GM19324 (cell line): ENCODE measurements around the gene YWHAH.

Experiments
- ATAC-seq: cut with Tn5 transposase; IDR thresholded peaks from one replicate; pipeline ENCODE4 v1.9.1; 2021; ENCODE audit warnings: mild to moderate bottlenecking, moderate library complexity; ENCODE audit not compliant: unreplicated experiment, low FRiP score

The YWHAH gene

GRCh38 chr22:31947296-31947695, 3.0 kb downstream of the YWHAH start:
- ATAC-seq, result no peak

DNA sequence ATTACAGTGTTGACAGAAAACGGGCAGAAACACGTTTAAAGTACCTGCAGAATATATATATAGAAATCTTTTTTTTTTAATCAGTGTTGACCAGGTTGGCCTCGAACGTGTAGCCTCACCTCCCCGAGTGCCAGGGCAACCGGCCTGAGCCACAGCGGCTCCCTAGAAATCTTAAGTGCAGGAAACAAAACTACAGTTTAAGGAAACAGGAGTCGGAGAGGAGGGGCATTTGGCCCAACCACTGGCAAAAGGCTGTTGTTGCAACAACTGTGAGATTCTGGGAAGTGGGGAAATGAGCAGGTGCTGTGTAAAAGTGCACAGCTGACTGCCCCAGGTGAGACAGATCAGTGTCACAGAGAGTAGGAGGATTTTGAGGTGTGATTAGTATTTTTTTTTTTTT, 3.7 kb downstream of the YWHAH start:
- no peak for ATAC-seq

GRCh38 chr22:31950226-31950625, 5.9 kb downstream of the YWHAH start:
- no peak for ATAC-seq

GRCh38 chr22:31951194-31952093, 7.1 kb downstream of the YWHAH start:
- ATAC-seq, result no peak

DNA sequence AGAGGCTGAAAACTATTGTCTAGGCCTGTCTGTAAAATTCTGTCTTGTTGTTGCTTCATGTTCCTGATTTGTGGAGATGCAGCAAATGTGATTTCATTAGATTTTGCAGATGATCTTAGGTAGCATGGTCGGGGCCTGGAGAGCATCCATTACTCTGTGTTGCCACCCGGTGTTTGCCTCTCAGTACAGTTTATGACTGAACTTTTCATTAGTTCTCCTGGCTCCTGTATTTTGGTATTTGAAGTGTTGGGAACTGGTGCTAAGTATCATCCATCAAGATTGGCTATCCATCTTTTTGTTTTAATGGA, 7.7 kb downstream of the YWHAH start:
- ATAC-seq, result no peak

GRCh38 chr22:31952472-31952871, 8.1 kb downstream of the YWHAH start:
- ATAC-seq, result no peak

- no peak for ATAC-seq
Measured at GRCh38 chr22:31953261-31953660, 8.9 kb downstream of the YWHAH start.

GRCh38 chr22:31954535-31955523, 10.5 kb downstream of the YWHAH start:
- no peak for ATAC-seq

DNA sequence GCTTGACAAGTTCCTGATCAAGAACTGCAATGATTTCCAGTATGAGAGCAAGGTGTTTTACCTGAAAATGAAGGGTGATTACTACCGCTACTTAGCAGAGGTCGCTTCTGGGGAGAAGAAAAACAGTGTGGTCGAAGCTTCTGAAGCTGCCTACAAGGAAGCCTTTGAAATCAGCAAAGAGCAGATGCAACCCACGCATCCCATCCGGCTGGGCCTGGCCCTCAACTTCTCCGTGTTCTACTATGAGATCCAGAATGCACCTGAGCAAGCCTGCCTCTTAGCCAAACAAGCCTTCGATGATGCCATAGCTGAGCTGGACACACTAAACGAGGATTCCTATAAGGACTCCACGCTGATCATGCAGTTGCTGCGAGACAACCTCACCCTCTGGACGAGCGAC, 12.0 kb downstream of the YWHAH start:
- no peak for ATAC-seq

- ATAC-seq, result no peak
Measured at GRCh38 chr22:31957970-31958594, 13.7 kb downstream of the YWHAH start.

GRCh38 chr22:31958625-31959239, 14.4 kb downstream of the YWHAH start:
- ATAC-seq, result no peak

DNA sequence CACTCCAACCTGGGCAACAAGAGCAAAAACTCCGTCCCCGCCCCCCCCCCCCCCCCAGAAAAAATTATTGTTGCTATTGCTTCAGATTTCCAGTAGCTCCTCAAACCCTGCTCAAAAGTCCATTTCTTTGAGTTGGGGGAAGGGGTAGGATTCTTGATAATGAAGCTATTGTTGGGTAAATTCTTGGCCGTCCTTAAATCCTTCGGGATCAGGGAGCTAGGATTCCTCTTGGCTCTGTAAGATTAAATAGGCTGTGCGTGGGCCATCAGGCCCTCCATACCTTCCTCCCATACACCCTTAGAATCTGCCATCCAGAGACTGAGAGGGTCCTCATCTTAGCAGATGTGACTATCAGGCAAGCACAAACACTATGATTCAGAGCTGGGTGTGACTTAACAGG, 16.4 kb downstream of the YWHAH start:
- ATAC-seq, result no peak

DNA sequence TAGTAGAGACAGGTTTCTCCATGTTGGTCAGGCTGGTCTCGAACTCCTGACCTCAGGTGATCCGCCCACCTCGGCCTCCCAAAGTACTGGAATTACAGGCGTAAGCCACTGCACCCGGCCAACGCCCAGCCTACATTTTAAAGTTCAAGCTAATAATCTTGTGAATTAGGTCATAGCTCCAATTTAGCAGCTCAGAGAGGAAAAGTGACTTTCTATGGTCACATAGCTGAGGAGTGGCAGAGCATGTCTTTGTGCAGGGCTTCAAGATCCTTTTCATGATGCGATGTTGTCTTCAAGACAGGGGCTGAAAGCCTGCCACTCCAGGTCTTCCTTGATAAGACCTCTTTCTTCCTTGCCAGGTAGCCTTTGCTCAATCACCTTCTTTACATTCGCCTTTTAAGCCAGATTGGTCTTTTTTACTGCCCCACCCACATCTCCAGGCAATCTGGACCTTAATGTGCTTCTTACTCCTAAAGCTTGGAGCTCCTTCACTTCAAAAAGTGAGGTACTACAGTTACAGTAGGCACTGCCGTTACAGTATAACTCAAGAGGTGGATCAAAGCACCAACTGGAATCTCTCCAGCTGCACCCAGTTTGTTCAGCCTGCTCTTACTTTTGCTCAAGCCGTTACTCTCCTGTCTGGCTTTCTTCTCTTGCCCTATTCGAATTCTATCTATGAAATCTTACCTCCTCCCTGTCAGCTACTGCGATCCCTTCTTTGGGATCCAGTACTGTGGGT, 18.2 kb downstream of the YWHAH start:
- ATAC-seq, result no peak

GRCh38 chr22:31968022-31968421, 23.7 kb downstream of the YWHAH start:
- no peak for ATAC-seq

- peak; percentile 44 for ATAC-seq
Measured at GRCh38 chr22:31969789-31970489, 25.6 kb downstream of the YWHAH start.

DNA sequence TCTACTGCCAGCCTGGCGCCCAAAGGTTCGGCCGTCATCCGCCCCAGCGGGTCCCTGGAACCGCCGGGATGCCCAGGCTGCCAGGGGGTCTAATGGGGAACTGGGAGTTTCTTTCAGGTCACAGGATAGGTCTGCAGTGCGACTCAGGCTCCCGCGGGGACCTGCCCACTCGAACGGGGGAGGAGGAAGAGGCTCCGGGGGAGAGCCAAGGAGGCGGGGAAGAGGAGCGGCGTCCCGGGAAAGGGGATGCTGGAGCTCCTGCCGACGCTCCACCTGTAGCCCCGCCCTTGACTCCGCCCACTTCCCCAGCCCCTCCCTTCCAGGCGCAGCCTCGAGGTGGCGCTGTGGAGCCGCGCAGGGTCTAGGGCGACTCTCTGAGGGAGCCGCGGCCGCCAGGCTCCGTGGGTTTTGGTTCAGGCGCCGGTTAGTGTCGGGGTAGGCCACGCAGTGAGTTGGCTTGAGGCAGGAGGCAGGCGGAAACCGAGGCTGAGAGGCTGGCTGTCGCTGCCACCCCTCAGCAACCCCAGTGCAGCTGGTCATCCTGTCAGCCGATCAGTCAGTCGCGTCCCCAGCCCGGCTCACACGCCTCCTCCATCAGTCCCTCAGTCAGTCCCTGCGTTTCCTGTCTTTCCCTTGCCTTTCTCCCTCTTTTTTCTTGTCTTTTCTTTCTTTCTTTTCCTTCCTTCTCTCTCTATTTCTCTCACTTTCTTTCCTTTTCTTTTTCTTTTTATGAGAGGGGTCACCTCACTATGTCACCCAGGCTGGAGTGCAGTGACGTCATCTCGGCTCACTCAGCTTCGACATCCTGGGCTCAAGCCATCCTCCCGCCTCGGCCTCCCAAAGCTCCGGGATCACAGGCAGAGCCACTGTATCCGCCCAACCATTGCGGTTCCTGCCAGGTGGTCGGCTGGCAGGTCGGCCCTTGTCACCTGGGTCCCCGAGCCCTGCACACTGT, 26.4 kb downstream of the YWHAH start:
- peak; percentile 68 for ATAC-seq

DNA sequence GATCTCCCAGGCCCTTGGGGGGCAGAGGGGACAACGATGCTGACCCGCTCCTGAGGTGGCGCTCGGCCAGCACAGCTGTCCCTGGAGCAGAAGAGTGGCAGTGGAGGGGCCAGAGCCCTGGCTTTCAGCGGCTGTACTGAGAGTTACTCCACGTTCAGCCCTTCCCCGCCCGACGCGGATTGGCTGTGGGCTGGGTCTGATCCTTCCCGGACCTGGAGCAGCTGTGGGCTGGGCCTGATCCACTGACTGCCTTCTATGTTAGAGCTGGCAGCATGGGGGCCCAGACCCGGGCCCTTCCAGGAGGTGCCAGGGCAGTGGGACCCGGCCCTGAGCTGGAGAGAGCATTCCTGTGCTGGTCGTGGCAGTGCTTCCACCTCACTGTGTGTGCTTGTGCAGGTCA, 27.8 kb downstream of the YWHAH start:
- no peak for ATAC-seq

DNA sequence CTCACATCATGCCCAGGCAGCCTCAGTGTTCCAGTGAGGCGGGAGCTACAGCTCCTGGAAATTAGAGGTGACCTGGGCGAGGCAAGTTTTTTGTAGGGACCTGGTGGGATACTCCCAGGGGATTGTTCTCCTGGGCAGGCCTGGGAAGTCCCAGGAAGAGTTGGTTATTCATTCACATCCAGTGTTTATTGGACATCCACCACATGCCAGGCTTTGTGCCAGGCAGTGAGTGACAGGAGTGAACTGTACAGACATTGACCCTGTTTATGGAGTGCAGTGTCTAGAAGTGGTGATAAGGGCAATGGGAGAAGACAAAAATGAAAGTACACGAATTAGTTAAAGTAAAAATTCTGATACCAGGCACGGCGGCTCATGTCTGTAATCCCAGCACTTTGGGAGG, 29.4 kb downstream of the YWHAH start:
- no peak for ATAC-seq
